HG03521 (cell line): ENCODE measurements around the gene ECT2.
"Not testable (repeated sequence)": the region's sequence is repeated elsewhere in the genome, so short reads cannot be mapped to it uniquely, and the experiment has no call there.

Experiments used
- ATAC-seq: cut with Tn5 transposase; IDR thresholded peaks from one replicate; pipeline ENCODE4 v1.9.1; 2021; ENCODE audit warnings: mild to moderate bottlenecking, moderate library complexity; ENCODE audit not compliant: unreplicated experiment

ECT2 gene

GRCh38 chr3:172855037-172855436 is 104.5 kb downstream of the ECT2 start:
- no peak for ATAC-seq

- ATAC-seq, result no peak
These were observed 106.5 kb downstream of the ECT2 start for GRCh38 chr3:172856795-172857742.

- ATAC-seq, result no peak
These were observed 108.5 kb downstream of the ECT2 start for GRCh38 chr3:172859041-172859440.

- not testable (repeated sequence) for ATAC-seq
These were observed 116.3 kb downstream of the ECT2 start for GRCh38 chr3:172866726-172867350.

GRCh38 chr3:172868582-172869200 is 118.2 kb downstream of the ECT2 start:
- ATAC-seq, result no peak

GRCh38 chr3:172869368-172869771 is 118.8 kb downstream of the ECT2 start:
- no peak for ATAC-seq

- no peak for ATAC-seq
These were observed 119.4 kb downstream of the ECT2 start for GRCh38 chr3:172869784-172870518.
